ENCODE results near the gene RER1. TPM values are rescaled to one million over a fixed set of nuclear protein-coding genes. Genes with fewer than 3 reads are reported as not detected.

RER1 gene
- polyA plus RNA-seq, 3 donors = 54.8 to 89.2 (median 59.0) TPM

- H3K27ac ChIP-seq (ENCODE audit: low read depth, low read length) = no peak overlapping the region
- 1 to 3% (median 1%) methylated on average over 50 to 58 of the region's 66 CpGs for WGBS, 3 donors
Observed at GRCh38 chr1:2412773-2413494, 21.3 kb downstream of the RER1 start.

GRCh38 chr1:2413495-2414296, 22.1 kb downstream of the RER1 start:
- H3K27ac ChIP-seq (ENCODE audit: low read depth, low read length) = no peak overlapping the region
- 40 to 56% (median 49%) methylated on average over 20 to 28 of the region's 28 CpGs for WGBS, 3 donors

GRCh38 chr1:2414297-2414958, 22.8 kb downstream of the RER1 start:
- no peak overlapping the region for H3K27ac ChIP-seq (ENCODE audit: low read depth, low read length)

GRCh38 chr1:2415337-2415736, 23.7 kb downstream of the RER1 start:
- no peak overlapping the region for H3K27ac ChIP-seq (ENCODE audit: low read depth, low read length)
- WGBS, 3 donors = 66 to 76% (median 75%) methylated on average over 11 of the region's 11 CpGs

More at GRCh38 chr1:2414297-2414958, 22.8 kb downstream of the RER1 start:
- WGBS, 3 donors = 2 to 4% (median 3%) methylated on average over 24 to 25 of the region's 25 CpGs

GRCh38 chr1:2415801-2416208, 24.2 kb downstream of the RER1 start:
- 31 to 51% (median 46%) methylated on average over 17 to 19 of the region's 19 CpGs for WGBS, 3 donors
- no peak overlapping the region for H3K27ac ChIP-seq (ENCODE audit: low read depth, low read length)

- no peak overlapping the region for H3K27ac ChIP-seq (ENCODE audit: low read depth, low read length)
Observed at GRCh38 chr1:2416403-2416802, 24.8 kb downstream of the RER1 start.

GRCh38 chr1:2417083-2417832, 25.6 kb downstream of the RER1 start:
- 68 to 78% (median 70%) methylated on average over 13 of the region's 13 CpGs for WGBS, 3 donors
- no peak overlapping the region for H3K27ac ChIP-seq (ENCODE audit: low read depth, low read length)

More at GRCh38 chr1:2416403-2416802, 24.8 kb downstream of the RER1 start:
- WGBS, 3 donors = 16 to 32% (median 27%) methylated on average over 10 to 12 of the region's 12 CpGs

DNA sequence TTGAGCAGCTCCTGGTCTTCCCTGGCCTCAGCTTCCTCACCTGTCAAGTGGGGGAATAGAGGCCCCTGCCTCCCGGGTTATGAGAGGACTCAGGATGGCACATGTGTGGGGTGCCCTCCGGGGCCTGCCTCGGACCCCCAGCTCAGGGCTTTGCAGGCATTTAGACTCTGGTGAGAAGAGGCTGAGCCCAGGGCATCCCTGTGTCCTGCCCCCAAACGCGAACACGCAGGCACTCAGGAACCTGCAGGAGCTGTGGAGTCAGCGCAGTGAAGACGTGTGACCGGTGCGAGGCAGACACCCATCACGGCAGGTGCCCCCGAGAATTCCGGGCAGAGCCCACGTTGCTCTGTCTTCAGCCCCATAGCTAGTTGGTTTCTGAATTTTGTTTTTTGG, 26.2 kb downstream of the RER1 start:
- WGBS, 3 donors = 66 to 70% (median 69%) methylated on average over 12 to 14 of the region's 14 CpGs
- no peak overlapping the region for H3K27ac ChIP-seq (ENCODE audit: low read depth, low read length)

- 57 to 71% (median 70%) methylated on average over 15 to 16 of the region's 16 CpGs for WGBS, 3 donors
- no peak overlapping the region for H3K27ac ChIP-seq (ENCODE audit: low read depth, low read length)
Observed at GRCh38 chr1:2418791-2419320, 27.2 kb downstream of the RER1 start.

DNA sequence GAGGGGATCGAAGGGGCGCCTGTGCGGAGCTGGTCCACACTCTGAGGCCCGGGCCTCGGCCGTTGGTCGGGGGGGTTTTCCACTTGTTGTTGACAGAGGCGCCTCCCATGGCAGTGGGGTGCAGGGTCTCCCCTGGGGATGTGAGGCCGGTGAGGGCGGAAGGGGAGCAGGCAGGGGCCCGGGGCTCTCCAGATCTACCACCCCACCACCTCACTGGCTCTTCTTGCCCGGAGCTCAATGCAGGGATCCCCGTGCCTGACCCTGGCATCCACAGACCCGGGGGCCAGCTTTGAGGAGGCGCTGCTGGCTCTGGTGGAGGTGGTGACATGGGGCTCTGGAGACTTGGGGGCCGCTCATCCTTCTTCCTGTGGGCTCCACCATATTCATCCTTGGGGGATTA, 27.8 kb downstream of the RER1 start:
- 68 to 83% (median 75%) methylated on average over 16 of the region's 16 CpGs for WGBS, 3 donors
- no peak overlapping the region for H3K27ac ChIP-seq (ENCODE audit: low read depth, low read length)

DNA sequence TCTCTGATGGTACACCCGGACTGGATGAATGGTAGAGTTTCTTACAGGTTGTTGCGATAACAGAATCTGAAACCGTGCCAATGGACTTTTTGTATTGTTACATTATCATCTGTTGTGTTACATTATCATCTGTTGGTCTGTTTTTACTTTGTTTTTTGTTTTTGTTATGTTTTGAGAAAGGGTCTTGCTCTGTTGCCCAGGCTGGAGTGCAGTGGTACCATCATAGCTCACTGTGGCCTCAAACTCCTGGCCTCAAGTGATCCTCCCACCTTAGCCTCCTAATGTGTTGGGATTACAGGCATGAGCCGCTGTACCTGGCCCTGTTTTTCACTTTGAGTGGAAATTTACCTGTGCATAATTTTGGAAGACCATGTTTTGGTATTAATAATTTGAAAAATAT, 30.9 kb downstream of the RER1 start:
- H3K27ac ChIP-seq (ENCODE audit: low read depth, low read length) = no peak overlapping the region
- WGBS, 3 donors = 81 to 91% (median 87%) methylated on average over 4 of the region's 4 CpGs

DNA sequence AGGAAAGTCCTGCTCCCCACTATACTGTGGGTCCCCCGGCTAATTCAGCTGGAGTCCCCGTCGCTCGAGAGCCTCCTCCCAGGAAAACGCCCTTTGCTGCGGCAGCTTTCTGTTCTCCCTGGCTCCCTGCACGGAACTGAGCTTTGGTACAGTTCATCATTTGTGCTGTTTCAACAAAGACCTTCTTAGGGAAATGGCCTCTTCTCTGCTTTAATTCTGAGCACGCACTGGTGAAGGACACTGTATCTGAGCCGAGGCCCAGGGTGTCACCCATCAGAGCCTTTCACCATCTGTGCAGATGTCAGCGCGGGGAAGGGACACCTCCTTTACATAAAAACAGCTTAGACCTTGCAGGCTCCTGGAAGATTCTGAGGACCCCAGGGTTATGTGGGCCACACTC, 34.3 kb downstream of the RER1 start:
- WGBS, 3 donors = 60 to 69% (median 66%) methylated on average over 11 of the region's 11 CpGs
- H3K27ac ChIP-seq (ENCODE audit: low read depth, low read length) = no peak overlapping the region

GRCh38 chr1:2426540-2426939, 34.9 kb downstream of the RER1 start:
- 41 to 78% (median 62%) methylated on average over 18 of the region's 18 CpGs for WGBS, 3 donors
- no peak overlapping the region for H3K27ac ChIP-seq (ENCODE audit: low read depth, low read length)

GRCh38 chr1:2427051-2427450, 35.4 kb downstream of the RER1 start:
- no peak overlapping the region for H3K27ac ChIP-seq (ENCODE audit: low read depth, low read length)
- 74 to 86% (median 77%) methylated on average over 17 to 18 of the region's 18 CpGs for WGBS, 3 donors

- 73 to 76% (median 75%) methylated on average over 9 to 10 of the region's 10 CpGs for WGBS, 3 donors
- no peak overlapping the region for H3K27ac ChIP-seq (ENCODE audit: low read depth, low read length)
Observed at GRCh38 chr1:2427976-2428375, 36.3 kb downstream of the RER1 start.

DNA sequence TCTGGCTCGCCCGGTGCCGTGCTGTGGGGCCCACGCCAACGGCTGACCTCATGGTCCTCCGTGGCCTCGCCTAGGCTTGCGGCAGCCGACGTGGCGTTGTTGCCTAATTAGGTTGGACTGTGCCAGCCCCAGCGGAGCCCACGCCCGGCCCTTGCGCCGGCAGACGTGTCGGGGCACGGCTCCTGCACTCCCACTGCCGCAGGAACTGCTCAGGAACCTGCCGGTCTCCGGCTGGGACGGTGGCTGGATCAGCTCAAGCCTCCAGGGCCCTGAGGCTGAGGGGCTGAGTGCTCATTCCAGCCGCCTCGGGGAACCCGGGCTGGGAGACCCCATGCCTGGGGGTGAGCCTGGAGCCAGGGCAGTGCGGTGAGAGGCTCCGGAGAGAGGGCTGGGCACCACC, 36.8 kb downstream of the RER1 start:
- H3K27ac ChIP-seq (ENCODE audit: low read depth, low read length) = no peak overlapping the region
- WGBS, 3 donors = 90 to 92% (median 90%) methylated on average over 26 to 28 of the region's 28 CpGs

DNA sequence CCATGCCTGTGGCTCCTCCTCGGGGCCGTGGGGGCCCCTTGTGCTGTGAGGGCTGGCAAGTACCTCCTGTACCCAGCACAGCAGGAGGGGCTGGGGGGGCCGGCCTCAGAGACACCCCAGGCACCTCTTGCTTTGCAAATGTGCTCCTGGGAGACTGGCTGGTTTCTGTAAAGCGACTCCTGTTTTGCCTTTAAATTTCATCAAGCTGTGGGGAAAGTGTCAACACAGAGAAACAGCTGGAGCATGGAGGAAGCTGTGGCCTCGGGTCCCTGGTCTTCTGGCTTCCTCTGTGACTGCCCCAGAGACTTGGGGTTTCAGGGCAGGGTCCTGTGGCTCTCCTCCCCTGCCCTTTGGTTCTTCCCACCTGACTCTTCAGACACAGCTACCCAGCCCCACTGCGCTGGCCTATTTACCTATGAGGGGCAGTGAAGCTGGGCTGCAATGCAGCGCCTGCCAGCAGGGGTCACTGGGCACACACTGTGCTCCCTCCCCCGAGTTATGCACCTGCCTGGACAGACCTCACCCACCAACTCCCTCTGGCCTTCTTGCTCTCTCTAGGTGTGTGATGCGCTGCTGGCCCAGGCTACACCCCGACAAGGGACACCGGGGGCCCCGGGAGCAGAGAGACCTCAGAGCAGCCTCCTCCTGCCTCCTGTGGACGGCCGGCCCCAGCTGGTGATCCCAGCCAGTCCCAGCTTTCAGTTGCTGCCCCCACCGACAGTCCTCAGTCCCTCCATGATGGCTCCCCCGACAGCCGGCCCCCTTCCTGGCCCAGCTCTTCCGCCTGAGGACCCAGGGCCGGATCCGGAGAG, 38.3 kb downstream of the RER1 start:
- H3K27ac ChIP-seq (ENCODE audit: low read depth, low read length) = no peak overlapping the region
- 77 to 87% (median 78%) methylated on average over 20 of the region's 20 CpGs for WGBS, 3 donors

All from adipose tissue (tissue), 3 donors.